HCT116 (cell line): ENCODE measurements around the gene MDM2.

Experiments used
- ATF3 ChIP-seq: IDR thresholded peaks from 2 replicates; pipeline ENCODE4 v1.6.1; 2012
- CTCF ChIP-seq, 3 experiments: fragments of 200-600 bp in 1 of 3; sonication (generic) in 1 of 3; IDR thresholded peaks in 2 of 3; conservative IDR thresholded peaks in 1 of 3; 2 replicates each; pipeline ENCODE4 v1.5.1; 2012 to 2017; ENCODE audit warnings: low read depth in 2 of 3, low read length in 2 of 3, antibody characterized with exemption in 1 of 3, borderline replicate concordance in 1 of 3, control low read depth in 1 of 3, mild to moderate bottlenecking in 1 of 3, mixed read lengths in 1 of 3, mixed run types in 1 of 3, moderate library complexity in 1 of 3; ENCODE audit not compliant: insufficient read depth in 1 of 3
- MAX ChIP-seq: IDR thresholded peaks from 2 replicates; pipeline ENCODE4 v1.6.1; 2012
- POLR2A ChIP-seq: IDR thresholded peaks from 2 replicates; pipeline ENCODE4 v1.7.0; 2011; ENCODE audit warnings: borderline replicate concordance; ENCODE audit not compliant: insufficient read depth, insufficient read length; ENCODE audit errors: extremely low read depth
- POLR2AphosphoS5 ChIP-seq: IDR thresholded peaks from 2 replicates; pipeline ENCODE4 v1.6.1; 2011; ENCODE audit warnings: mild to moderate bottlenecking, low read depth, low read length, moderate library complexity
- RAD21 ChIP-seq: IDR thresholded peaks from 2 replicates; pipeline ENCODE4 v1.6.1; 2012; ENCODE audit warnings: low read depth, mild to moderate bottlenecking
- REST ChIP-seq: IDR thresholded peaks from 2 replicates; pipeline ENCODE4 v1.6.1; 2012; ENCODE audit warnings: low read depth
- SIN3A ChIP-seq: IDR thresholded peaks from 2 replicates; pipeline ENCODE4 v1.6.1; 2012; ENCODE audit warnings: low read depth
- SP1 ChIP-seq: IDR thresholded peaks from 2 replicates; pipeline ENCODE4 v1.6.1; 2012; ENCODE audit warnings: low read depth
- TCF7L2 ChIP-seq: IDR thresholded peaks from 2 replicates; pipeline ENCODE4 v1.7.0; 2011; ENCODE audit warnings: borderline replicate concordance, inconsistent platforms; ENCODE audit not compliant: insufficient read depth, insufficient read length; ENCODE audit errors: extremely low read depth
- YY1 ChIP-seq: IDR thresholded peaks from 2 replicates; pipeline ENCODE4 v1.6.1; 2011; ENCODE audit warnings: low read length, low read depth, moderate library complexity, mild to moderate bottlenecking; ENCODE audit not compliant: insufficient replicate concordance; ENCODE audit errors: extremely low read depth
- ZNF274 ChIP-seq: fragments of 200-500 bp; sonication (Bioruptor generic); IDR thresholded peaks from 2 replicates; pipeline ENCODE4 v1.6.1; 2014; ENCODE audit warnings: mild to moderate bottlenecking, low read depth, low read length, inconsistent platforms

GRCh38 chr12:68893201-68893600 lies 85.2 kb downstream of the MDM2 start:
- TF ChIP-seq REST: no peak
- no peak for TF ChIP-seq CTCF (IDR thresholded peaks at IDR 0.05 in 2 of 3, conservative IDR thresholded peaks at IDR 0.05 in 1 of 3; ENCODE audit: borderline replicate concordance in 1 of 3, insufficient read depth in 1 of 3, low read depth in 2 of 3, low read length in 2 of 3)
- no peak for TF ChIP-seq TCF7L2
- TF ChIP-seq YY1: no peak
- TF ChIP-seq SP1: no peak
- TF ChIP-seq ZNF274: no peak
- TF ChIP-seq POLR2A: no peak
- TF ChIP-seq RAD21: no peak
- TF ChIP-seq POLR2AphosphoS5: no peak
- no peak for TF ChIP-seq MAX
- no peak for TF ChIP-seq ATF3
- no peak for TF ChIP-seq SIN3A
